Endothelial cell (in vitro differentiated cells): ENCODE data around the gene TNFAIP8. TPM values are rescaled to one million over a fixed set of nuclear protein-coding genes. Genes with fewer than 3 reads are reported as not detected.

Experiments used
- DNase-seq: peaks from one replicate; pipeline ENCODE4 v3.0.0; 2021; ENCODE audit warnings: low spot score
- H3K27ac Mint-ChIP-seq: one replicate; pipeline ENCODE4 v1.8.0; 2021; ENCODE audit warnings: mixed read lengths, inconsistent platforms; ENCODE audit not compliant: unreplicated experiment
- H3K27me3 Mint-ChIP-seq: one replicate; pipeline ENCODE4 v1.8.0; 2021; ENCODE audit warnings: mild to moderate bottlenecking, moderate library complexity, mixed read lengths, inconsistent platforms; ENCODE audit not compliant: unreplicated experiment
- H3K36me3 Mint-ChIP-seq: one replicate; pipeline ENCODE4 v1.8.0; 2021; ENCODE audit warnings: mild to moderate bottlenecking, low read depth, mixed read lengths, inconsistent platforms; ENCODE audit not compliant: unreplicated experiment
- H3K4me1 Mint-ChIP-seq: one replicate; pipeline ENCODE4 v1.8.0; 2021; ENCODE audit warnings: mild to moderate bottlenecking, mixed read lengths, inconsistent platforms; ENCODE audit not compliant: unreplicated experiment
- H3K4me3 Mint-ChIP-seq: one replicate; pipeline ENCODE4 v1.8.0; 2021; ENCODE audit warnings: mild to moderate bottlenecking, mixed read lengths, inconsistent platforms; ENCODE audit not compliant: unreplicated experiment
- H3K9me3 Mint-ChIP-seq: one replicate; pipeline ENCODE4 v1.8.0; 2021; ENCODE audit warnings: mixed read lengths, inconsistent platforms; ENCODE audit not compliant: unreplicated experiment
- total RNA-seq: library from RNA; stranded (reverse); fragmentation: NEBNext Ultra II Directional; extraction: Animal tissue kit (Norgen Biotek cat#: 25700); gene quantifications from one replicate; pipeline ENCODE4 v1.2.1, GENCODE V29; 2021; ENCODE audit not compliant: unreplicated experiment
- TF ChIP-seq, protein P1 (sequence below): fragments of 200-600 bp; sonication (generic); IDR thresholded peaks from one replicate; pipeline ENCODE4 v1.5.0; 2021; ENCODE audit warnings: antibody characterized with exemption; ENCODE audit not compliant: unreplicated experiment

Gene TNFAIP8
- total RNA-seq, 1 donor from 2014 or later: 7.9 TPM

- DNase-seq: no peak
- TF ChIP-seq, protein P1, sequence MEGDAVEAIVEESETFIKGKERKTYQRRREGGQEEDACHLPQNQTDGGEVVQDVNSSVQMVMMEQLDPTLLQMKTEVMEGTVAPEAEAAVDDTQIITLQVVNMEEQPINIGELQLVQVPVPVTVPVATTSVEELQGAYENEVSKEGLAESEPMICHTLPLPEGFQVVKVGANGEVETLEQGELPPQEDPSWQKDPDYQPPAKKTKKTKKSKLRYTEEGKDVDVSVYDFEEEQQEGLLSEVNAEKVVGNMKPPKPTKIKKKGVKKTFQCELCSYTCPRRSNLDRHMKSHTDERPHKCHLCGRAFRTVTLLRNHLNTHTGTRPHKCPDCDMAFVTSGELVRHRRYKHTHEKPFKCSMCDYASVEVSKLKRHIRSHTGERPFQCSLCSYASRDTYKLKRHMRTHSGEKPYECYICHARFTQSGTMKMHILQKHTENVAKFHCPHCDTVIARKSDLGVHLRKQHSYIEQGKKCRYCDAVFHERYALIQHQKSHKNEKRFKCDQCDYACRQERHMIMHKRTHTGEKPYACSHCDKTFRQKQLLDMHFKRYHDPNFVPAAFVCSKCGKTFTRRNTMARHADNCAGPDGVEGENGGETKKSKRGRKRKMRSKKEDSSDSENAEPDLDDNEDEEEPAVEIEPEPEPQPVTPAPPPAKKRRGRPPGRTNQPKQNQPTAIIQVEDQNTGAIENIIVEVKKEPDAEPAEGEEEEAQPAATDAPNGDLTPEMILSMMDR: no peak
- Mint-ChIP-seq H3K4me1 (peaks cover 10% of the 10 kb centered on the region), H3K4me3 (no peak overlapping the region), H3K27me3 (peaks cover 2% of the 10 kb centered on the region), H3K9me3 (no peaks in the 10 kb centered on the region), H3K27ac (no peak overlapping the region), H3K36me3 (no peaks in the 10 kb centered on the region)
These were observed 46.3 kb downstream of the TNFAIP8 start for GRCh38 chr5:119402081-119402480.

DNA sequence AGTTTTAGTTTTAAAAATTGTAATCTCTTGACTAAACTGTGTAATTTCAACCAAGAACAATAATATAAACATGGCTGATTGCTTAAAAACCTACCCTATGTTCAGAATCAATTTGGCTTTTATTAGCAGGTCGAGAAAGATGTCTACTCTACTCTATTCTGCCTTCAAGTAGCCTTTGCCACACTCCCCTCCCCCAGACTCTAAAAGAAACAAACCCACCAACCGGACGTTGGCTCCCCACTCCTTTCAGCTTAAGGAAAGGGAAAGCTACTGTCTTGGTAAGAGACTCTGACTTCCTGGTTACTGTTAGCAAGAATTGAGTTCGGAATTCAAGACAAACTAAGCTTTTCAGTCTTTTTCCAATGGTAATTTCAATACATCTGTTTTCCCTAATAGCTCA, 46.7 kb downstream of the TNFAIP8 start:
- Mint-ChIP-seq H3K9me3 (no peaks in the 10 kb centered on the region), H3K4me3 (no peak overlapping the region), H3K4me1 (peaks cover 10% of the 10 kb centered on the region), H3K27ac (peak overlapping the region; percentile 91), H3K27me3 (peaks cover 2% of the 10 kb centered on the region), H3K36me3 (no peaks in the 10 kb centered on the region)
- TF ChIP-seq, protein P1: no peak
- DNase-seq: peak; percentile 10

DNA sequence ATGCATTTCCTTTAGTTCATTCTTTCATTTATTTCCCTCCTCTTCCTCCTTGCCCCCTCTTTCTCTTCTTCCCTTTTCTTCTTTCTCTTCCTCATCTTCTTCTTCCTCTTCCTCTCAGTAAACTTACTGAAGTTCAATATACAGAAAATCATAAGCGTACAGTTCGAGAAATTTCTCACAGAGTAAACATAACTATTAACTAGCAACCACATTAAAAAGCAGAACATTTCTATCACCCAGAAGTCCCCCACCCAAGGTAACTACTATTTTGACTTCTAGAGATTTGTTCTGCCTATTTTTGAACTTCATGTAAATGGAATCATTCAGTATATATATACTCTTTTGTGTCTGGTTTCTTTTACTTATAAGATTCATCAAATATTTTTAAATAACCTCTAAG, 48.2 kb downstream of the TNFAIP8 start:
- Mint-ChIP-seq H3K4me3 (no peak overlapping the region), H3K4me1 (peaks cover 10% of the 10 kb centered on the region), H3K27me3 (peaks cover 2% of the 10 kb centered on the region), H3K36me3 (no peaks in the 10 kb centered on the region), H3K27ac (no peak overlapping the region), H3K9me3 (no peaks in the 10 kb centered on the region)
- no peak for DNase-seq
- TF ChIP-seq, protein P1: no peak

GRCh38 chr5:119405419-119405818, 49.6 kb downstream of the TNFAIP8 start:
- Mint-ChIP-seq H3K4me1 (peaks cover 10% of the 10 kb centered on the region), H3K27ac (no peak overlapping the region), H3K27me3 (peaks cover 2% of the 10 kb centered on the region), H3K36me3 (no peaks in the 10 kb centered on the region), H3K9me3 (no peaks in the 10 kb centered on the region), H3K4me3 (no peak overlapping the region)
- no peak for DNase-seq
- TF ChIP-seq, protein P1: no peak

DNA sequence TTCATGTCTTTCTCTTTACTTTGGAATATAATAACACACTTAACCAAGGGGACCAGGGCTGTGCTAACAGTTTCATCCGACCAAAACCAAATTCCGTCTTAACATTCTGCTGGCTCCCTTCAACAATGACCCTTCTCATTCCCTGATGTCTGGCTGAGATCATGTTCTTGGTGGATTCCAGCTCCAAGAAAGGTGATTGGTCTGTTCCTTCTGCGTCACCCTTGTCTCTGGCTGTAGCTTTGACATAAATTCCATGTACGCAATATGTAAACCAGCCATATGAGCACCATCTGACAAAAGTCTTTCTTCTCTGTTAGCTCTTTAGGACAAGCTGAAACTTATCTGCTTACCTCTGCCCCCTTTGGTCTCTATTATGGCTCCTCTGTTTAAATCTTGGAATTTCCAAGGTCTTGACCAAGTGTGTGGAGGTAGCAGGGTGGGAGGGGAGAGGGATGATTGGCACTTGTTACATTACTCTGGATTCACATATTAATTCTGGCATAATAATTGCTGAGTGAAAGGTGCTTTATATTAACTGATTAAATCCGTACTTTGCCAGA, 50.8 kb downstream of the TNFAIP8 start:
- DNase-seq: no peak
- H3K27ac Mint-ChIP-seq: no peak overlapping the region
- H3K4me1 Mint-ChIP-seq: peaks cover 11% of the 10 kb centered on the region
- H3K36me3 Mint-ChIP-seq: no peaks in the 10 kb centered on the region
- H3K9me3 Mint-ChIP-seq: no peaks in the 10 kb centered on the region
- no peaks in the 10 kb centered on the region for H3K27me3 Mint-ChIP-seq
- TF ChIP-seq, protein P1: no peak
- no peak overlapping the region for H3K4me3 Mint-ChIP-seq
